RWPE2 (cell line): ENCODE data around the gene ANGPTL4.

ENCODE experiments used
- ATAC-seq: fragments of 200-7000 bp; cut with Tn5 transposase; 3 replicates; pipeline ENCODE4 v1.9.1; 2021; ENCODE audit warnings: low read depth
- DNase-seq: peaks from one replicate; pipeline ENCODE4 v3.0.0-alpha.2; 2020; ENCODE audit warnings: low spot score
- H3K27ac ChIP-seq: fragments of 450-650 bp; 2 replicates; pipeline ENCODE4 v1.5.1; 2017; ENCODE audit warnings: mild to moderate bottlenecking; ENCODE audit not compliant: poor library complexity, severe bottlenecking
- H3K27me3 ChIP-seq: fragments of 250-450 bp; sonication (Bioruptor Pico); 2 replicates; pipeline ENCODE4 v1.5.1; 2021; ENCODE audit warnings: mild to moderate bottlenecking, moderate library complexity; ENCODE audit not compliant: insufficient read depth, poor library complexity, severe bottlenecking
- H3K36me3 ChIP-seq: fragments of 250-450 bp; sonication (Bioruptor Pico); 2 replicates; pipeline ENCODE4 v1.5.1; 2020; ENCODE audit warnings: low read depth, mild to moderate bottlenecking, moderate library complexity
- H3K4me1 ChIP-seq: fragments of 250-450 bp; sonication (Bioruptor Pico); 2 replicates; pipeline ENCODE4 v1.5.1; 2021; ENCODE audit warnings: mild to moderate bottlenecking, moderate library complexity; ENCODE audit not compliant: insufficient read depth, poor library complexity, severe bottlenecking
- H3K4me3 ChIP-seq: fragments of 250-450 bp; sonication (Bioruptor Pico); 2 replicates; pipeline ENCODE4 v1.5.1; 2021; ENCODE audit warnings: mild to moderate bottlenecking, moderate library complexity; ENCODE audit not compliant: severe bottlenecking
- H3K9me3 ChIP-seq: fragments of 250-450 bp; sonication (Bioruptor Pico); 2 replicates; pipeline ENCODE4 v1.5.1; 2021; ENCODE audit warnings: mild to moderate bottlenecking, moderate library complexity; ENCODE audit not compliant: severe bottlenecking
- TF ChIP-seq, protein P1 (sequence below): fragments of 450-650 bp; IDR thresholded peaks from one replicate; pipeline ENCODE4 v1.5.1; 2017; ENCODE audit warnings: mild to moderate bottlenecking, moderate library complexity; ENCODE audit not compliant: poor library complexity, severe bottlenecking

ANGPTL4 gene

DNA sequence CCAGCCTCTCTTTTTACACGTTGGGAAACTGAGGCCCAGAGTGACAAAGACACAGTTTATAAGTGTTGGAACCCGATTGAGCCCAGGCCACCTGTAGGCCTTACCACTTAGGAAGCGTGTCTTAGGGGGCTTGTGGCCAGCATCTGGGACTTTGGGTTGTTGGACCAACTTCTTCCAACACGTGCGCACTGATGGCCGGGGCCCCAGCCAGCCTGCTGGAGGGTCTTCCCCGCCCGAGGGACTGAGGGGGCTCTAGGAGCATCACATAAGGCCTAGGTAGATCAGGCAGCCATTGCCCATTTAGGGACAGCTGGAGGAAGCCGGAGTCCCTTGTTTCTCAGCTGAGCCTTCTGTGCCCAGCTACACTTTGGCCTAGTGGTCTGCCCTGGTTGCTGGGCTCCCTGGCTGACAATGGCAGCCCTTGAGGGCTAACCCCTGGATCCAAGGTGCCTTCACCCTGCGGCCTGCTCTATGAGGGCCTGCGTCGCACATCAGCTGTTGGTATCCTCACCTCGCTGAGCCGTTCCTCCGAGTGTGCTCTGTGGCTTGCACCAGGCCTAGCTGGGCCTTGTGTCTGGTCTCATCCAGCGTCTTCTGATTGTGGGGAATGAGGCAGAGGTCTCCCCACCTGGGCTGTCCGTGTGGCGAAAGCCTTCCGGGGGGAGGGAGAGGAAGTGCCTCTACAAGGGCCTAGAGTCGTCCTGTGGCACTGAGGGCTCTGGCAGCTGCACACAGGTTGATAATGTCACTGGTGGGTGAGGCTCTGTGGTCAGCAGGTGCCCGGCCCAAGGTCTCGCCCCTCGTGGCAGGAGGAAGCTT, 27.5 kb downstream of the ANGPTL4 start:
- TF ChIP-seq, protein P1, sequence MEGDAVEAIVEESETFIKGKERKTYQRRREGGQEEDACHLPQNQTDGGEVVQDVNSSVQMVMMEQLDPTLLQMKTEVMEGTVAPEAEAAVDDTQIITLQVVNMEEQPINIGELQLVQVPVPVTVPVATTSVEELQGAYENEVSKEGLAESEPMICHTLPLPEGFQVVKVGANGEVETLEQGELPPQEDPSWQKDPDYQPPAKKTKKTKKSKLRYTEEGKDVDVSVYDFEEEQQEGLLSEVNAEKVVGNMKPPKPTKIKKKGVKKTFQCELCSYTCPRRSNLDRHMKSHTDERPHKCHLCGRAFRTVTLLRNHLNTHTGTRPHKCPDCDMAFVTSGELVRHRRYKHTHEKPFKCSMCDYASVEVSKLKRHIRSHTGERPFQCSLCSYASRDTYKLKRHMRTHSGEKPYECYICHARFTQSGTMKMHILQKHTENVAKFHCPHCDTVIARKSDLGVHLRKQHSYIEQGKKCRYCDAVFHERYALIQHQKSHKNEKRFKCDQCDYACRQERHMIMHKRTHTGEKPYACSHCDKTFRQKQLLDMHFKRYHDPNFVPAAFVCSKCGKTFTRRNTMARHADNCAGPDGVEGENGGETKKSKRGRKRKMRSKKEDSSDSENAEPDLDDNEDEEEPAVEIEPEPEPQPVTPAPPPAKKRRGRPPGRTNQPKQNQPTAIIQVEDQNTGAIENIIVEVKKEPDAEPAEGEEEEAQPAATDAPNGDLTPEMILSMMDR, result no peak
- no peak for ATAC-seq
- Histone ChIP-seq H3K27ac (peak overlapping the region; percentile 88), H3K36me3 (0 out of 2 replicates have a peak, but pooled peaks cover 6% of the 10 kb centered on the region), H3K9me3 (no peaks in the 10 kb centered on the region), H3K4me3 (peak overlapping the region; percentile 10), H3K27me3 (no peaks in the 10 kb centered on the region), H3K4me1 (peaks cover 15% of the 10 kb centered on the region)
- DNase-seq, result no peak

DNA sequence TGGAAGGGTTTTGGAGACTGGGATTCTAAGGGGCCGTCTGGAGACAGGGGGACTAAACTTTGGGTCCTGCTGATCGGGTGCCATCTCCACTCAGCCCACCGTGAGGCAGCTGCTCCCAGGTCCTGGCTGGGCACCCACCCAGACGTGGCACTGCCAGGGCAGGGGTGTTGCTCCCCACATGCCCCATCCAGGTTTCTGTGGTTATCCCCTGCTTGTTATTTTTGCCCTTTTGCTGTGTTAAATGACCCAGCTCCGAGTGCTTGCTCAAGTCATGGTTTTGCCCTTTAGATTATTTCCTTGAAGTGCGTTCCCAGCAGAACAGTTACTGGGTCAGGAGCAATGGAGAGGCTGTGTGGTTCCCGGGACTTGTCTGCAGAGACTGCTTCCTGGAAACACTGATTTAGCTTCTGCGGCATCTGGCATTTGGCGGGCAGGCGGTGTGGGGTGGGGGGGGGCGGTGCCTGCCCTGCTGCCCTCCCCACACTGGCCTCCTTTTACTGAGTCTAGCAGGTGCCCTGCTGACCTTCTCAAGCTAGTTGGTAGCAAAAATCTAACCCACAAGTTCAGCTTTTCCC, 28.1 kb downstream of the ANGPTL4 start:
- H3K4me1 ChIP-seq, result peaks cover 20% of the 10 kb centered on the region
- no peak overlapping the region for H3K4me3 ChIP-seq
- ATAC-seq, result no peak
- TF ChIP-seq, protein P1, result no peak
- 0 out of 2 replicates have a peak, but pooled peaks cover 6% of the 10 kb centered on the region for H3K36me3 ChIP-seq
- no peaks in the 10 kb centered on the region for H3K9me3 ChIP-seq
- peak overlapping the region; percentile 88 for H3K27ac ChIP-seq
- DNase-seq, result no peak
- H3K27me3 ChIP-seq, result no peaks in the 10 kb centered on the region

- Histone ChIP-seq H3K9me3 (no peaks in the 10 kb centered on the region), H3K27ac (peak overlapping the region; percentile 69), H3K4me1 (peaks cover 28% of the 10 kb centered on the region), H3K4me3 (no peak overlapping the region), H3K36me3 (0 out of 2 replicates have a peak, but pooled peaks cover 6% of the 10 kb centered on the region), H3K27me3 (no peaks in the 10 kb centered on the region)
- ATAC-seq (no peak), DNase-seq (no peak)
- TF ChIP-seq, protein P1, result no peak
Observed at GRCh38 chr19:8393192-8393870, 29.4 kb downstream of the ANGPTL4 start.

GRCh38 chr19:8393871-8394250, 29.9 kb downstream of the ANGPTL4 start:
- Histone ChIP-seq H3K4me3 (no peak overlapping the region), H3K27ac (peak overlapping the region; percentile 69), H3K4me1 (peaks cover 28% of the 10 kb centered on the region), H3K36me3 (0 out of 2 replicates have a peak, but pooled peaks cover 6% of the 10 kb centered on the region), H3K27me3 (no peaks in the 10 kb centered on the region), H3K9me3 (no peaks in the 10 kb centered on the region)
- no peak for ATAC-seq
- DNase-seq, result no peak
- TF ChIP-seq, protein P1, result no peak
